Endodermal cell (in vitro differentiated cells): ENCODE results near the gene SRRM5. TPM values are rescaled to one million over a fixed set of nuclear protein-coding genes. Genes with fewer than 3 reads are reported as not detected.

ENCODE experiments used
- DNase-seq: peaks from one replicate; pipeline ENCODE4 v3.0.0-alpha.2; 2017
- H3K27ac ChIP-seq: 2 replicates; pipeline ENCODE4 v1.5.1; 2013; ENCODE audit warnings: mild to moderate bottlenecking, low read depth, low read length, moderate library complexity
- H3K27me3 ChIP-seq: 2 replicates; pipeline ENCODE4 v1.6.1; 2013; ENCODE audit warnings: mild to moderate bottlenecking, low read length, moderate library complexity; ENCODE audit not compliant: insufficient read depth, control insufficient read depth, poor library complexity, severe bottlenecking
- H3K36me3 ChIP-seq: 2 replicates; pipeline ENCODE4 v1.7.0; 2013; ENCODE audit warnings: mild to moderate bottlenecking, low read length, moderate library complexity; ENCODE audit not compliant: control insufficient read depth, insufficient read depth
- H3K4me1 ChIP-seq: one replicate; pipeline ENCODE4 v1.7.0; 2013; ENCODE audit warnings: low read length; ENCODE audit not compliant: control insufficient read depth, insufficient read depth
- H3K4me3 ChIP-seq: 2 replicates; pipeline ENCODE4 v1.5.1; 2013; ENCODE audit warnings: mild to moderate bottlenecking, low read length, moderate library complexity
- H3K9ac ChIP-seq: 2 replicates; pipeline ENCODE4 v1.6.1; 2013; ENCODE audit warnings: mild to moderate bottlenecking, low read length, moderate library complexity; ENCODE audit not compliant: poor library complexity, severe bottlenecking; ENCODE audit errors: extremely low read depth
- H3K9me3 ChIP-seq: 2 replicates; pipeline ENCODE4 v1.6.1; 2013; ENCODE audit warnings: mild to moderate bottlenecking, low read length, moderate library complexity; ENCODE audit not compliant: control insufficient read depth
- H3K27ac Mint-ChIP-seq: 2 replicates; pipeline ENCODE4 v1.8.0; 2020; ENCODE audit warnings: mixed read lengths
- H3K27me3 Mint-ChIP-seq: 2 replicates; pipeline ENCODE4 v1.8.0; 2021; ENCODE audit warnings: mild to moderate bottlenecking, mixed read lengths; ENCODE audit not compliant: insufficient read depth
- H3K36me3 Mint-ChIP-seq: 2 replicates; pipeline ENCODE4 v1.8.0; 2020; ENCODE audit warnings: low read depth, mixed read lengths
- H3K4me1 Mint-ChIP-seq: 2 replicates; pipeline ENCODE4 v1.8.0; 2020; ENCODE audit warnings: mixed read lengths
- H3K4me3 Mint-ChIP-seq: 2 replicates; pipeline ENCODE4 v1.8.0; 2020; ENCODE audit warnings: mild to moderate bottlenecking, moderate library complexity, mixed read lengths
- H3K9me3 Mint-ChIP-seq: 2 replicates; pipeline ENCODE4 v1.8.0; 2020; ENCODE audit warnings: mild to moderate bottlenecking, mixed read lengths
- CTCF ChIP-seq: fragments of 200-600 bp; sonication (generic); conservative IDR thresholded peaks from 2 replicates; pipeline ENCODE4 v1.5.0; 2021; ENCODE audit warnings: antibody characterized with exemption, mild to moderate bottlenecking
- WGBS, 2 experiments: methylation state at CpG; one replicate each; pipeline versions ENCODE4 v1.1.5 to v1.1.7; 2013; ENCODE audit warnings: missing lambda C conversion rate in 2 of 2, mixed read lengths in 1 of 2; ENCODE audit not compliant: insufficient coverage in 1 of 2, insufficient read length in 1 of 2; 5-methylcytosine and 5-hydroxymethylcytosine counted together
- total RNA-seq, 2 donors: library from RNA; stranded (reverse); fragmentation: NEBNext Ultra II Directional in 1 of 2; extraction: Animal tissue kit (Norgen Biotek cat#: 25700) in 1 of 2; gene quantifications; 2 replicates in 1 of 2; 3 replicates in 1 of 2; pipeline ENCODE4 v1.2.1, GENCODE V29; 2021

The SRRM5 gene
- total RNA-seq, 2 donors from 2014 or later: 0.35 to 0.37 TPM

DNA sequence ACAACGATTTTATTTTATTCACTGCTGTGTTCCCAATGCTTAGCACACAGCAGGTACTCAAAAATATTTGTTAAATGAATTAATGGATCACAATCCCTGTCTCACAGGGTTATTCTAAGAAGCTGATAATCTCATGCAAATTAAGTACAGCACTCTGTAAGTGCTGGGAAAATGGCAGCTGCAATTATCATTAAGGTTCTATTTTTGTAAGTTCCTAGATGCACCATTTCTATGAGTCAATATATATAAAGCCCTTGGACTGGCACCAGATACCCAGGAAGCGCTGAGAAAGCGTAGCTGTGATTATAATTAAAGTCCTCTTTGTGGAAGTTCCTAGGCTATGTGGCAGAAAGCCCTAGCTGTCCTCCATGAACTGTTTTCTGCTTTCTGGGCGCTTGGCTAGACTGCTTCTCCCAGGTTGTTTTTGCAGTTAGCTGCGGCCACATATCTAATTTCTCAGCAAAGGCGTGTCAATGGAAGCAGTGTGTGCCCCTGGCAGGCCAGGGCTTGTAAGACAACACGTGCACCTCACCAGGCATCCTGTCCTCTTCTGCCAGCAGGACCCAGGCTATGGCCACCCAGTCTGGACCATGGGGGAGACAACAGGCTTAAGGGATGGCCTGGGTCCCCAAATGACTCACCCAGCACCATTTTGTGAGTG, 5.2 kb upstream of the SRRM5 start:
- DNase-seq: no peak
- WGBS, 2 experiments: 91 to 92% methylated on average over 7 of the region's 7 CpGs
- Histone ChIP-seq H3K27me3 (no peaks in the 10 kb centered on the region), H3K27ac (no peak overlapping the region), H3K4me1 (peaks cover 5% of the 10 kb centered on the region), H3K9me3 (no peaks in the 10 kb centered on the region), H3K9ac (no peak overlapping the region), H3K4me3 (no peak overlapping the region), H3K36me3 (peaks cover 32% of the 10 kb centered on the region)
- Mint-ChIP-seq H3K27me3 (no peaks in the 10 kb centered on the region), H3K4me1 (peaks cover 4% of the 10 kb centered on the region), H3K36me3 (peaks cover 33% of the 10 kb centered on the region), H3K27ac (no peak overlapping the region), H3K9me3 (no peaks in the 10 kb centered on the region), H3K4me3 (no peak overlapping the region)
- no peak for TF ChIP-seq CTCF

DNA sequence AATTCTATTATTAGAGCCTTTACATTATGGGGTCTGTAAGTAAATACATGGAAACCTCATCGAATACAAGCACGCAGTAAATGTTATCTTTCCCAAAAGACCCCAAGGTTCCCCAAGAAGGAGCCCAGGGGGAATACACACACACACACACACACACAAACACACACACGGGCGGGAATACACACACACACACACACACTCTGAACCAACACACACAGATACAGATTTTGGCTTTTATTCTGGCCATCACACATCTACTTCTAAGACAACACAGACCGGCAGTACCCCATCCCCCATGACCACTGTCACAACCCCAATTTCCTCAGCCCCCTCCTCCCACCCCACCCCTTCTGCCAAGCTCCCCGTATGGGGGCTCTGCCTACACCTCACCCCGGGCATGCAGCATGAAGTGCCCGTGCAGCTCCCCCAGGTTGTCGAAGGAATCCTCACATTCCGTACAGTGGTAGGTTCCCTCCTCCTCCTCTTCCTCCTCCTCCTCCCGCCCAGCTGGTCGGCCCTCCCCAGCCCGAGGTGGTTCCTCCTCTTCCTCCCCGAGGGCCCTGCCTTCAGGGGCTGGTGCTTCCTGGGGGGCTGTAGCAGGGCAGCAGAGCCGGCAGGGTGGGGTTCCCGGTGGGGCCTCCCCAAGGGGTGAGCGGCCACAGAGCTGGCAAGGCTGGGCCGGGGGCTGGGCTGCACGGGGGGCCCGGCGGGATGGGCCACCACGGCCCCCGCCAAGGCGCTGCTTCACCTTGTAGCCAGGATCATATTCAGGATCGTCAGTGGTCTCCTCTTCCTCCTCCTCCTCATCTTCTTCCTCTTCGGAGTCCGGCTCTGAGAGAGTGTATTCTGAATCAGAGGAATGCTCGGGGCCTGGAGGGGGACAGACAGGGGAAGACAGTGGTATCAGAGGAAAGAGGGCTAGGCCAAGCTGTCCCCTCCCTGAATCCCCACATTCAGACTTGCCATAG, 4.4 kb upstream of the SRRM5 start:
- TF ChIP-seq CTCF: no peak
- no peak overlapping the region for H3K27ac Mint-ChIP-seq
- H3K27ac ChIP-seq: no peak overlapping the region

GRCh38 chr19:43609872-43610271, 2.0 kb upstream of the SRRM5 start:
- Mint-ChIP-seq H3K4me3 (no peak overlapping the region), H3K9me3 (no peaks in the 10 kb centered on the region), H3K36me3 (peaks cover 56% of the 10 kb centered on the region), H3K27me3 (no peaks in the 10 kb centered on the region), H3K27ac (no peak overlapping the region), H3K4me1 (peaks cover 4% of the 10 kb centered on the region)
- H3K4me1 ChIP-seq: no peaks in the 10 kb centered on the region
- no peak overlapping the region for H3K9ac ChIP-seq
- no peak for DNase-seq
- H3K27me3 ChIP-seq: no peaks in the 10 kb centered on the region
- H3K4me3 ChIP-seq: no peak overlapping the region
- no peaks in the 10 kb centered on the region for H3K9me3 ChIP-seq
- TF ChIP-seq CTCF: no peak
- 82 to 98% methylated on average over 5 to 7 of the region's 7 CpGs for WGBS, 2 experiments
- H3K27ac ChIP-seq: no peak overlapping the region
- H3K36me3 ChIP-seq: peaks cover 54% of the 10 kb centered on the region

More for the DNA sequence above, 4.4 kb upstream of the SRRM5 start:
- H3K27me3 ChIP-seq: no peaks in the 10 kb centered on the region
- H3K9me3 Mint-ChIP-seq: no peaks in the 10 kb centered on the region
- H3K9me3 ChIP-seq: no peaks in the 10 kb centered on the region
- H3K36me3 Mint-ChIP-seq: peaks cover 41% of the 10 kb centered on the region
- WGBS, 2 experiments: 91 to 93% methylated on average over 4 to 28 of the region's 28 CpGs
- H3K27me3 Mint-ChIP-seq: no peaks in the 10 kb centered on the region
- peaks cover 38% of the 10 kb centered on the region for H3K36me3 ChIP-seq
- H3K4me3 ChIP-seq: no peak overlapping the region
- DNase-seq: no peak
- peaks cover 4% of the 10 kb centered on the region for H3K4me1 Mint-ChIP-seq
- no peak overlapping the region for H3K9ac ChIP-seq
- H3K4me1 ChIP-seq: peaks cover 4% of the 10 kb centered on the region
- H3K4me3 Mint-ChIP-seq: no peak overlapping the region
